Measurements from ENCODE around the gene PGAP3. TPM values are rescaled to one million over a fixed set of nuclear protein-coding genes. Genes with fewer than 3 reads are reported as not detected.

The PGAP3 gene
- total RNA-seq, 1 donor from 2014 or later = 15.3 TPM

Small RNAs within 50 kb of the gene (microRNA-seq; reads per million reads assigned to microRNA genes)
- not detected for gene MIR4728

Other genes with a start within 250 kb of the PGAP3 start
- 24.2 TPM for gene MED1, start 236.8 kb downstream of the PGAP3 start, total RNA-seq
- 29.1 TPM for gene CDK12, start 226.6 kb downstream of the PGAP3 start, total RNA-seq
- gene NEUROD2, start 80.1 kb downstream of the PGAP3 start, total RNA-seq = 0.08 TPM
- 1.2 TPM for gene PPP1R1B, start 61.1 kb downstream of the PGAP3 start, total RNA-seq
- 21.9 TPM for gene STARD3, start 50.9 kb downstream of the PGAP3 start, total RNA-seq
- 4,725 TPM for gene TCAP, start 22.7 kb downstream of the PGAP3 start, total RNA-seq
- gene PNMT, start 19.6 kb downstream of the PGAP3 start, total RNA-seq = 10.9 TPM
- 84.4 TPM for gene ERBB2, start 12.0 kb upstream of the PGAP3 start, total RNA-seq
- 48.5 TPM for gene MIEN1, start 42.5 kb upstream of the PGAP3 start, total RNA-seq
- 0.65 TPM for gene GRB7, start 49.9 kb upstream of the PGAP3 start, total RNA-seq
- gene IKZF3, start 176.3 kb upstream of the PGAP3 start, total RNA-seq = 0.51 TPM
- not detected for gene ZPBP2, start 180.1 kb upstream of the PGAP3 start, total RNA-seq
- gene GSDMB, start 230.6 kb upstream of the PGAP3 start, total RNA-seq = 7.8 TPM
- 104 TPM for gene ORMDL3, start 239.5 kb upstream of the PGAP3 start, total RNA-seq
- gene LRRC3C, start 239.7 kb upstream of the PGAP3 start, total RNA-seq = not detected

Measured in cardiac septum (tissue), 1 donor.